Esophagus squamous epithelium (tissue), 5 donors: ENCODE results near the gene MORF4L2. TPM values are rescaled to one million over a fixed set of nuclear protein-coding genes. Genes with fewer than 3 reads are reported as not detected.
"Not testable (repeated sequence)": the region's sequence is repeated elsewhere in the genome, so short reads cannot be mapped to it uniquely, and the experiment has no call there.

Experiments used
- DNase-seq: peaks from one replicate; lab custom pipeline; 2025; lab: John Stamatoyannopoulos, UW
- H3K27ac ChIP-seq, 4 donors: fragments of 200-600 bp; sonication (generic); one replicate each; pipeline ENCODE4 v1.5.1; 2016 to 2019; ENCODE audit warnings: mild to moderate bottlenecking in 1 of 4
- H3K27me3 ChIP-seq, 4 donors: fragments of 200-600 bp; sonication (generic); 1 replicate in 3 of 4; 2 replicates in 1 of 4; pipeline versions ENCODE4 v1.5.1 to v1.6.0; 2017 to 2021; ENCODE audit warnings: antibody characterized with exemption in 1 of 4
- H3K36me3 ChIP-seq, 3 donors: fragments of 200-600 bp; sonication (generic); one replicate each; pipeline ENCODE4 v1.5.1; 2016 to 2019
- H3K4me1 ChIP-seq, 3 donors: fragments of 200-600 bp; sonication (generic); one replicate each; pipeline ENCODE4 v1.5.1; 2017 to 2019
- H3K4me3 ChIP-seq, 4 donors: fragments of 200-600 bp; sonication (generic); 1 replicate in 3 of 4; 2 replicates in 1 of 4; pipeline ENCODE4 v1.5.1; 2016 to 2019; ENCODE audit warnings: mild to moderate bottlenecking in 2 of 4, moderate library complexity in 1 of 4
- H3K9me3 ChIP-seq, 3 donors: fragments of 200-600 bp; sonication (generic); one replicate each; pipeline ENCODE4 v1.5.1; 2016 to 2019
- POLR2A ChIP-seq, 4 donors: fragments of 450-650 bp; IDR thresholded peaks; one replicate each; pipeline ENCODE4 v1.6.1; 2017; ENCODE audit warnings: antibody characterized with exemption in 4 of 4, mild to moderate bottlenecking in 4 of 4, moderate library complexity in 3 of 4
- WGBS, 2 donors: methylation state at CpG; one replicate each; pipeline ENCODE4 v1.1.5; 2018; 5-methylcytosine and 5-hydroxymethylcytosine counted together
- intact Hi-C: fragments of 100-400 bp; cut with DNase I; formaldehyde crosslinking; loops from one replicate; pipeline ENCODE4 v1.15.0; 2022
- total RNA-seq, 4 donors: library from RNA; depleted of rRNA; stranded (reverse); fragments of >200 nt; gene quantifications; one replicate each; pipeline ENCODE4 v1.1.0, GENCODE V29; 2016
- TF ChIP-seq, protein P1 (sequence below), 6 experiments: fragments of 450-650 bp in 4 of 6; fragments of 200-600 bp in 2 of 6; sonication (generic) in 2 of 6; IDR thresholded peaks; one replicate each; pipeline ENCODE4 v1.5.1; 2016 to 2019; ENCODE audit warnings: antibody characterized with exemption in 6 of 6, mild to moderate bottlenecking in 4 of 6, moderate library complexity in 4 of 6
- donor health status: DM: yes; HTN: yes; CAD: no.

The MORF4L2 gene
- total RNA-seq, 4 donors from 2014 or later: 189 to 240 (median 235) TPM

DNA sequence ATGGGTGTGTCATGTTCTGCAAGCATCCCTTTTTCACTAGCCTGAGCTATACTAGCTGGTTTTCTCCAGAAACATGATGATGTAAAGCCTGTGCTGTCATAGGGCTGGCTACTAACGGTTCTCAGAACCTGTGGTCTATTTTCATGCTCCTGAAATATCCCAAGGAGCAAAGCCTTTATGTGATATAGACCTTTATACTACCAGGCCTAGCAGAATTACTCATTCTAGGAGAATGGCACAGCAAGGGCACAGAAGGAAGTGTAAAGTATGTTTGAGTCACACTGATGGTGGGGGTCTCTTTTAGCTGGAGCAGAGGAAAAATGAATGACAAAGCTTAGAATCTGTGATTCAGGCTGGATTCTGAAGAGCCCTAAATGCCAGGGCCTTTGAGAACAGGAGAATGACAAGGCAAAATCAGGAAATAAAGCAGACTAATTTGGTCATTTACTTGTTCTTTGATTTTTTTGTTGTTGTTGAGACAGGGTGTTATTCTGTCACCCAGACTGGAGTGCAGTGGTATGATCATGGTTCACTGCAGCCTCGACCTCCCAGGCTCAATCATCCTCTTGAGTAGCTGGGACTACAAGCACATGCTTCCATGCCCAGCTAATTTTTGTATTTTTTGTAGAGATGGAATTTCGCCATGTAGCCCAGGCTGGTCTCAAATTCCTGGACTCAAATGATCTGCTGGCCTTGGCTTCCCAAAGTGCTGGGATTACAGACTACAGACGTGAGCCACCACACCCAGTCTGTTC, 45.9 kb downstream of the MORF4L2 start:
- H3K27me3 ChIP-seq: peaks cover 0 to 11% (median 0%) of the 10 kb centered on the region in 4 donors
- H3K9me3 ChIP-seq: no peaks in the 10 kb centered on the region
- WGBS, 2 donors: 68 to 82% methylated on average over 4 of the region's 4 CpGs
- H3K27ac ChIP-seq: no peak overlapping the region
- no peaks in the 10 kb centered on the region for H3K36me3 ChIP-seq
- TF ChIP-seq POLR2A (IDR thresholded peaks at IDR 0.05): no peak
- intact Hi-C loops: no loop called here
- H3K4me1 ChIP-seq: no peaks in the 10 kb centered on the region
- no peak overlapping the region for H3K4me3 ChIP-seq
- DNase-seq: no peak

- H3K4me1 ChIP-seq, H3K27ac ChIP-seq, H3K36me3 ChIP-seq, H3K4me3 ChIP-seq, DNase-seq, intact Hi-C loops, H3K9me3 ChIP-seq: not testable (repeated sequence)
- WGBS, 2 donors: 48 to 50% methylated on average over 1 to 3 of the region's 6 CpGs
- peaks cover 0 to 11% (median 0%) of the 10 kb centered on the region in 4 donors for H3K27me3 ChIP-seq
Measured at GRCh38 chrX:103638479-103639346, 47.8 kb downstream of the MORF4L2 start.

DNA sequence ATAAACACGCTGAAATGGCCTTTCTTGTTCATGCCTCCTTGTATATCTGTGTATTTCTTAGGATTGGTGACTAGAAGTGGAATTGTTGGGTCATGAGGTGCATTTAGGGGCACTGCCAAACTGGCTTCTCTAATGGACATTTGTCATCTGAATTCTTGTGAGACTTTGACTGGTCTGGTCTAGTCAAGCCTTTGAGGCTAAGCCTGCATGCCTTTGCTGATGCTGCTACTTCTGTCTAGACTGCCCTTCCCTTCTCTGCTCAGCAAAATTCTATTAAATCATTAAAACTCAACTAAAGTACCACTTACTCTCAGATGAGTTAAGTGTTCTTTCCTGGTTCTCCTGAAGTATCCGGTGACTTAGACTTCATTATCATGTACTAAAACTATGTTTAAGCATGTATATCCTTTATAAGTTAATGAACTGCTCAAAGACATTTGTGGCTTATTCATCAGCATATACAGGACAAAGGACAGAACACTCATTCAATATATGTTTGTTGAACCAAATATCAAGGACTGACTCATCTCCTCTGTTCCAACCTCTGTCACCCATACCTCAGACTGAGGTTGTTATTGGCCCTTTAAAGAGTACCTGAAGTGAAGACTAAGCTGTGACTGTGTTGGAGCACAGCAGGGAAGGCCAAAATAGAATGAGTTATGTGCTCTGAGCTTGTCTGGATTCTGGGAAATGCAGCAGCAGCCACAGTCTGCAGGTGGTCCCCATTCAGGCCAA, 48.7 kb downstream of the MORF4L2 start:
- no peaks in the 10 kb centered on the region for H3K36me3 ChIP-seq
- WGBS, 2 donors: 56 to 68% methylated on average over 2 of the region's 2 CpGs
- no peak overlapping the region for H3K27ac ChIP-seq
- no peaks in the 10 kb centered on the region for H3K4me1 ChIP-seq
- DNase-seq: no peak
- intact Hi-C loops: no loop called here
- no peaks in the 10 kb centered on the region for H3K9me3 ChIP-seq
- H3K4me3 ChIP-seq: no peak overlapping the region
- TF ChIP-seq, protein P1, sequence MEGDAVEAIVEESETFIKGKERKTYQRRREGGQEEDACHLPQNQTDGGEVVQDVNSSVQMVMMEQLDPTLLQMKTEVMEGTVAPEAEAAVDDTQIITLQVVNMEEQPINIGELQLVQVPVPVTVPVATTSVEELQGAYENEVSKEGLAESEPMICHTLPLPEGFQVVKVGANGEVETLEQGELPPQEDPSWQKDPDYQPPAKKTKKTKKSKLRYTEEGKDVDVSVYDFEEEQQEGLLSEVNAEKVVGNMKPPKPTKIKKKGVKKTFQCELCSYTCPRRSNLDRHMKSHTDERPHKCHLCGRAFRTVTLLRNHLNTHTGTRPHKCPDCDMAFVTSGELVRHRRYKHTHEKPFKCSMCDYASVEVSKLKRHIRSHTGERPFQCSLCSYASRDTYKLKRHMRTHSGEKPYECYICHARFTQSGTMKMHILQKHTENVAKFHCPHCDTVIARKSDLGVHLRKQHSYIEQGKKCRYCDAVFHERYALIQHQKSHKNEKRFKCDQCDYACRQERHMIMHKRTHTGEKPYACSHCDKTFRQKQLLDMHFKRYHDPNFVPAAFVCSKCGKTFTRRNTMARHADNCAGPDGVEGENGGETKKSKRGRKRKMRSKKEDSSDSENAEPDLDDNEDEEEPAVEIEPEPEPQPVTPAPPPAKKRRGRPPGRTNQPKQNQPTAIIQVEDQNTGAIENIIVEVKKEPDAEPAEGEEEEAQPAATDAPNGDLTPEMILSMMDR (IDR thresholded peaks at IDR 0.05): no peak
- no peak for TF ChIP-seq POLR2A (IDR thresholded peaks at IDR 0.05)
- H3K27me3 ChIP-seq: peaks cover 0 to 11% (median 0%) of the 10 kb centered on the region in 4 donors

- WGBS, 2 donors: 55 to 74% methylated on average over 2 of the region's 2 CpGs
- no peak for DNase-seq
- TF ChIP-seq, protein P1 (IDR thresholded peaks at IDR 0.05): no peak
- TF ChIP-seq POLR2A (IDR thresholded peaks at IDR 0.05): no peak
- Histone ChIP-seq H3K27ac (no peak overlapping the region), H3K9me3 (no peaks in the 10 kb centered on the region), H3K4me3 (no peak overlapping the region), H3K27me3 (no peaks in the 10 kb centered on the region), H3K4me1 (peaks cover 0 to 2% (median 0%) of the 10 kb centered on the region in 3 donors), H3K36me3 (no peaks in the 10 kb centered on the region)
- intact Hi-C loops: no loop called here
Measured at GRCh38 chrX:103635436-103635835, 51.1 kb downstream of the MORF4L2 start.

- DNase-seq: no peak
- Histone ChIP-seq H3K4me3 (peak overlapping the region in 1 of 4 donors; percentile 16), H3K27ac (no peak overlapping the region), H3K4me1 (peaks cover 0 to 18% (median 0%) of the 10 kb centered on the region in 3 donors), H3K9me3 (no peaks in the 10 kb centered on the region), H3K27me3 (no peaks in the 10 kb centered on the region), H3K36me3 (no peaks in the 10 kb centered on the region)
- TF ChIP-seq POLR2A (IDR thresholded peaks at IDR 0.05): no peak
- TF ChIP-seq, protein P1 (IDR thresholded peaks at IDR 0.05): no peak
- 77 to 88% methylated on average over 1 to 3 of the region's 5 CpGs for WGBS, 2 donors
- intact Hi-C loops: no loop called here
Measured at GRCh38 chrX:103631145-103631544, 55.4 kb downstream of the MORF4L2 start.
